ENCODE results near the gene NR5A2.
"Not testable (repeated sequence)": the region's sequence is repeated elsewhere in the genome, so short reads cannot be mapped to it uniquely, and the experiment has no call there.

DNA sequence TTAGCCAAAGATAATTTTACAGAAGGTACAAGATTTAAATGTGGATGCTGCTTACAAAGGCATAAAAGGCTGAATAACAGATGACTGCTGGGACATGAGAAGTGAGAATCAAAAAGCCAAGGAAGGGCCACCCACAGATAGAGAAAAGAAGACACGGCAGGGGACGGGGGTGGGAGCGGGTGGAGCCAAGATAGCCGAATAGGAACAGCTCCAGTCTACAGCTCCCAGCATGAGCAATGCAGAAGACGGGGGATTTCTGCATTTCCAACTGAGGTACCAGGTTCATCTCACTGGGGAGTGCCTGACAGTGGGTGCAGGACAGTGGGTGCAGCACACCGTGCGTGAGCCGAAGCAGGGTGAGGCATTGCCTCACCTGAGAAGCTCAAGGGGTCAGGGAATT lies 157.7 kb downstream of the NR5A2 start:
- TF ChIP-seq CTCF (conservative IDR thresholded peaks at IDR 0.05 in 1 of 2, IDR thresholded peaks at IDR 0.05 in 1 of 2; ENCODE audit: extremely low read depth in 1 of 2, insufficient read depth in 1 of 2, low read depth in 1 of 2, low read length in 2 of 2); EZH2 (IDR thresholded peaks at IDR 0.05; ENCODE audit: borderline replicate concordance, low read length): not testable (repeated sequence)

Data from mammary epithelial cell (primary cell).